Hematopoietic multipotent progenitor cell (in vitro differentiated cells): ENCODE data around the gene C1orf35. TPM values are rescaled to one million over a fixed set of nuclear protein-coding genes. Genes with fewer than 3 reads are reported as not detected.
A peak's percentile ranks its signal among the peaks of the same experiment; 100 is the strongest.
"Not testable (repeated sequence)": the region's sequence is repeated elsewhere in the genome, so short reads cannot be mapped to it uniquely, and the experiment has no call there.

Source experiments
- DNase-seq, 3 donors: peaks; one replicate each; pipeline ENCODE4 v3.0.0-alpha.2; 2011 to 2015; ENCODE audit warnings: low read depth in 2 of 3, low spot score in 2 of 3
- total RNA-seq: library from RNA; depleted of rRNA; stranded (reverse); fragments of >200 nt; gene quantifications from one replicate; pipeline ENCODE4 v1.2.3, GENCODE V29; 2012

C1orf35 gene
- total RNA-seq, 1 donor, result 18.6 TPM

DNA sequence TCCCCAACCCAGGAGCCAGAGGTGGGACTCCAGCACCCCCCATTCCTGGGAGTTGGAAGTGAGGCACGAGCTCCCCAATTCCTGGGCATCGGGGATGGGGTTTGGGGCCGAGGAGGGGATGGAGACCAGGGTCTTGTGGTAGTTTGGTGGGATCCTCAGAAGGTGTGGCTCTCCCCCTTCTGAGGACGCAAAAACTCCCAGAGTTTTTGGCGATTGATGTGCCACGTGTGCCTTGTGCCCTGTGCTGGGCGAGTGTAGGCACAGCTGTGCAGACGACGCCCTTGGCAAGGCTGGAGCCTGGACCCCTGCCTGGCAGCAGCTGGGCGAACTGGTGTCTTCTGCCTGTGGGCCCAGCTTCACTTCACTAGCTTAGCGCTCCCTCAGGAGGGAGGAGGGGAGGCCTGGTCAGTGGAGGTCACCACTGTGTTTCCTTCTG lies 39.6 kb upstream of the C1orf35 start:
- no peak for DNase-seq

DNA sequence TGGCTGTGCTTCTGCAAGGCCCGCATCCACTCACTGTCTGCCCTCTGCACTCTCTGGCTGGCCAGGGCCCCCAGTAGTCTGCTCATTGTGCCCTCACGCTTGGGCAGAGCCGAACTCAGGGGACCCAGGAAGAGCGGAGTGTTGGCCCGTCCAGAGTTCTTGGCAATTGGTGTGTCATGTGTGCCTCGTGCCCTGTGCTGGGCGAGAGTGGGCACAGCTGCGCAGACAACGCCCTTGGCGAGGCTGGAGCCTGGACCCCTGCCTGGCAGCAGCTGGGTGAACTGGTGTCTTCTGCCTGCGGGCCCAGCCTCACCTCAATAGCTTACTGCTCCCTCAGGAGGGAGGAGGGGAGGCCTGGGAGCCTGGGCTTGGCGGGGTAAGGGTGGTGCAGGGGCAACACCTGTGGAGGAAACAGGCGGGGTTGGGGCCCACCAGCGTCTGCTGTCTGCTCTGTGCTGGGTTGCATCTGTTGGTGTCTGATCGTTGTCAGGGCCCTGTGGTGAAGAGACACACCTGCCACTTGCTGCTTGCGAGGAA lies 39.1 kb upstream of the C1orf35 start:
- DNase-seq, result no peak

DNA sequence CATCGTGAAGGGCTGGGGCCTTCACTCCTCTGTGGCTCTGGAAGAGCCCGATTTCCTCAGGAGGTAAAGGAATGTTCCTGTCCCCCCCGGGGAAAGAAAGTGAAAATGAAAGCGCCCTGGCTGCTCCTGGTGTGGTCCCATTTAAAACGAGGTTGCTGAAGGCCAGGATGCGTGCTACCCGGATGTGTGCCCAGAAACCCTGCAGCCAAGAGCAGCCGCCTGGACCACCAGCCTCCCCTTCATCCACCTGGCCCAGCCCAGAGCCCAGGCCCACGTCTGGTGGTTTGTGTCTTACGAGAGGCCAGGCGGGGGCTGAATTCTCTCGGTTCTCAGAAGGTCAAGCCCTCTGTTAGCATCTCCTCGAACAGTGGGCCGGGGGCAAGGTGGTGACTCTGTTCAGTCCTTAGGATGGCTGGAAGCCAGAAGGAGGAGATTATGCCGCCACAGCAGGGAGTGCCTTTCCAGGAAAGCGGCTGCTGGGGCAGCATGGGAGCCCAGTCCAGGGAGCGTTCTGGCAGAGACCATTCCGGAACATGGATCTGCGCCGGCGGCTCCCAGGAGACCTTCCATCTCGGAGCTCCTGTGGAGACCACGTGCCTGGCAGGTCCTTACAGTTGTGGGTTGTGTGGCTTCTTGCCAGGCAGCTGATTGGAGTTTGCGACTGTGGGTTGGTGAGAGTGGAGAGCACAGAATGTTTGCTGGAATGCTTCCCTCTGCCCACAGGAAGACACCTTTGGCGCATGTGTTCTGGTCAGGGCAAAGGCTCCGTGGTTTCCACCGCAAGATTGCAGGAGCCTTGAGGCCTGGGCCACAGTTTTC lies 38.3 kb upstream of the C1orf35 start:
- no peak for DNase-seq

DNA sequence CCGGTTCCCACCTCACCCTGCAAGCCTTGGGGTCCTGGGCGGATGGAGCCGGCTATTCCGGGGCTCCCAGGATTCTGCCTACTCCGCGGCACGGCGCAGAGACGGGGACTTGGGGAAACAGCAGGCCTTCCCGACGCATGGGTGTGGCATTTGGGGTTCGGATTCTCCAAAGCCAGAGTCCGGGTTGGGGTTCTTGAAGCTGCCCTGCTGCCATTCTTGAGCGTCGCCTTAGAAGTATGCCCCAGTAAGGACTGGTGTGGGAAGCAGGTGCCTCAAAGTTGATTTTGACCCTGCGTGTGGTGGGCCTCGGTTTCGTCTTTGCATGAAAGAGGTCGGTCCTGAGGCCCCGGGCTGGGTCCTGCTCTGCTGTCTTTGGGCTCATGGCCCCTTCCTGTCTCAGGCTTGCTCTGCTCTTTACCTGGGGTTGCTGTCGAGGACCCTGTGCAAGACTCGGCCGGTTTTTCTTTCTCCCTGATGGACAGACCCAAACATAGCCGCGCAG lies 37.6 kb upstream of the C1orf35 start:
- DNase-seq, result no peak

DNA sequence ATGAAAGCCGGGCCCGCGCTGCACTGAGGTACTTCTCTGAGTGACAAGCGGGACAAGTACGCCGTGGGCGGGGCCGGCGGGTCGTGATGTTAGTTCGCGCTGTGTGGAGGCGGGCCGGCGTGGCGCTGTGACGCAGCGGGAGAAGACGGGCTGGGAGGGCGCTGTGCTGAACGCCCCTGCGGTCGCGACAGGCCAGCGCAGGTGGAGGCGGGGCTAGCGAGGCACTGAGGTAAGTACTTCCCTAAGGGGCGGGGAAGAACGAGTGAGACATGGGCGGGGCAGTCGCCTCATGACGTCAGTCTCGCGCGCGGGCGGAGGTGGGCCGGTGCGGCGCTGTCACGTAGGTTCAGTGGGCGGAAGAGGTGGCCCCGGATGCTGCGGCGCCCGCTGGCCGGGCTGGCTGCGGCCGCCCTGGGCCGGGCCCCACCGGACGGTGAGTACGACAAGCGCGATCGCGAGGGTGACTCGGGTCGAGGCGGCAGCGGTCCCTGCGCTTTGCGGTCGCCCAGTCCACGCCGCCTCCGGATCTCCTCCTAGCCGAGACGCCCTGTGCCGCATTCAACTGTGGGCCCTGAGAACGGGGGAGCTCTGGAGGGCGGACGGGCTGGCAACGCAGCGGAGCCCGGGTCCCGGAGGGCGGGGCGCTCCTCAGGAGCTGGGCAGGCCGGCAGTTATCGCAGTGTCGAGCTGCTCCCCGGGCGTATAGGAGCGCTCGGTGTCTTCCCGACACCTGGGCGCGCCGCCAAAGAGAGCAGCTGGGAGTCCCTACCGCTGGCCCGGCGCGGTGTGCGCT lies 37.0 kb upstream of the C1orf35 start, which contains the start of gene GUK1:
TSS of gene GUK1 (plus strand) at position 349 of the 793 bp plus-strand sequence. CDS start at position 373, 24 bp downstream.
- peak; percentile 99 to 100 (median 100) for DNase-seq

DNA sequence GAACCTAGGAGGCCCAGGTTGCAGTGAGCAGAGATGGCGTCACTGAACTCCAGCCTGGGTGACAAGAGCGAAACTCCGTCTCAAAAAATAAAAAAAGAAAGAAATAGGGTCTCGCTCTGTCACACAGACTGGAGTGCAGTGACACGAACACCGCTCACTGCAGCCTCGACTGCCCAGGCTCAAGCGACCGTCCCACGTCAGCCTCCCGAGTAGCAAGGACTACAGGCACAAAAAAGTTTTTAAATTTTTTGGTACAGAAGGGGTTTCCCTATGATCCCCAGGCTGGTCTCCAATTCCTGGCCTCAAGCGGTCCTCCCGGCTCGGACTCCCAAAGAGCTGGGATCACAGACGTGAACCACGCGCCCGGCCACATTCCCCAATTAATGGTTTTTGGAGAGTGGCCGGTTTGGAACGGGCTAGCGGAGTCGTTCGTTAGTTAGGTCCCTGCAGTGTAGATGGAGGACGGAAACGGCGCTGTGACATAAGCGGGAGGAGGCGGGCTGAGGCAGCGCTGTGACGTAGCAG lies 36.3 kb upstream of the C1orf35 start:
- DNase-seq, result no peak

DNA sequence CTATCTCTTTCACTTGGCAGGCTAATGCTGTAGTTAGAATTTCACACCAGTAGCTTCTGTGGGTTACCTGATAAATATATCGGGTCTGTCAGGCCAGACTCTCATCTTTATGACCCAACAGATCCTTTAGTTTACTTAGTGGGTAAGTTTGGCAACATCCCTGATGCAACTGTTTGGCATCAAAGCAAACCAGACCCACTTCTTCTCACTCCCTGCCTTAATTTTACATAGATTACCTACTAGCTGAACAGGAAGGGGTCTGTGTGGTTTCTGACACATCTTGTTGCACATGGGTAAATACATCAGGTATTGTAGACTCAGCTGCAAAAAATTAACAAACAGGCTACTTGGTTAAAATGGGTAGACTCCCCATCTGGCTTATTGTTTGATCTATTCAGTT lies 33.8 kb upstream of the C1orf35 start:
- no peak for DNase-seq

DNA sequence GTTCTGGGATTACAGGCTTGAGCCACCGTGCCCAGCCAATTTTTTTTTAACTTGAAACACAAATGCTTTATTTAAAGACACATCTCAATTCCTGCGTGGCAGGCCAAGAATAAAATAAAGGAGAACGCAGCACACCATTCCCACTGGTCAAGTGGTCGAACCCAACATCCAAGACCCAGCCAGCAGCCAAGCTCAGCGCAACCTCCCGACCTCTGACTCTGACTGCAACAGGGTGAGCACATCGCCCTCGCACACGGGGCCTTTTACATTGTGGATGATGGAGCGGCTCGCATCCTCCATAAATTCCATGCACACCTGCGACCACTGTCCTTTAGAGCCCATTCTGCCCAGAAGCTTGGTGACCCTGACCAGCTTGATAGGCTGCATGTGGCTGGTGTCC lies 31.5 kb upstream of the C1orf35 start:
- no peak for DNase-seq

DNA sequence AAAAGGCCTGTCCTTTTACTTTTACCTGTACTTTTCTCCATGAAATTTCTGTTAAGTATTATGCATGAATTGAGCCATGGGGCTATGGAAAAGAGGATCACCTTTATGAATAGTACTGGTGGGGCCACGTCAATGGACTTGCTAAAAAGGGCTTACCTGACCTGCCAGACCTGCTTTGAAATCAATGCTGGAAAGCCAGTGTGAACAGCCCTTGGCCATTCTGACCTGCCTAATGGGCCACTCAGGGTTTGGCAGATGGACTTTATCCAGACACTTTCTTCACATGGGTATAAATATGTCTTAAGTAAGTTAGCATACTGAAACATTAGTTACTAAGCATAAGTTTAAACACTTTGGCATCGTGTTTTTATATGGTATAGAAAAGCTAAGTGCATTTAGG lies 28.6 kb upstream of the C1orf35 start:
- no peak for DNase-seq

DNA sequence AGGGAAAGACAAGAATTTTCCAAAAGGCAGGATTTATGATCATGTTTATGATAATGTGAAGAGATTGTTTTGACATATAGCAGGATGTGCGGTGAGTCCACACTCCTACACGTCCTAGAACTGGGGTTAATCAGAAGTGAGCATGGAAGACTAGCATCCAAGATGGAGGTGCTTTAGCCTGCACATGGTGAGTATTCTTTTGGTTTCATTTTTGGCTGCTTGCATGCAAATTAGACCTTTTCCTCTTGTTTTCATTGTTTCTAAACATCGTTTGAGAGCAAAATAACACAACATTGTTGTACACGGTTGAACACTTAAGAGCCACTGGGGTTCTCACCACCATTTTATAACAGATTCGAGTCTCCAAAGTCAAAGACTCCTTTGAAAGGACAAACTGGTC lies 22.1 kb upstream of the C1orf35 start:
- DNase-seq, result no peak

DNA sequence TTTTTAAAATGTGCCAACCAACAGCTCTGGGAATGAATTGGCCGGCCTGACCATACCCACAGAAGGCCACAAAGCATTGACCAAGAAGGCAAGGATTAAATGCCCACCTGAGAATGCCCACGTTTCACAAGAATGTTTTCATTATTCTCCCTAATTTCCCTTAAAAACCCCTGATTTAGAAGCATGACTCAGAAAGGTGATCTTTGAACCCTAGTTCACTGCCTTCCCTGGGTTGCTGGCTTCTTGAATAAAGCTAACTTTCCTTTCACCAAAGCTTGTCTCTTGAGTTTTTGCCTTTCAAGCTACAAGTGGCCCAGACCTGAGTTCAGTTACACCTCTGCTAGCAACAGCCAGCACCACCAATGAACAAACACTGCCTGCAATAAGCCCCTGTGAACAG lies 20.4 kb upstream of the C1orf35 start:
- DNase-seq, result no peak

DNA sequence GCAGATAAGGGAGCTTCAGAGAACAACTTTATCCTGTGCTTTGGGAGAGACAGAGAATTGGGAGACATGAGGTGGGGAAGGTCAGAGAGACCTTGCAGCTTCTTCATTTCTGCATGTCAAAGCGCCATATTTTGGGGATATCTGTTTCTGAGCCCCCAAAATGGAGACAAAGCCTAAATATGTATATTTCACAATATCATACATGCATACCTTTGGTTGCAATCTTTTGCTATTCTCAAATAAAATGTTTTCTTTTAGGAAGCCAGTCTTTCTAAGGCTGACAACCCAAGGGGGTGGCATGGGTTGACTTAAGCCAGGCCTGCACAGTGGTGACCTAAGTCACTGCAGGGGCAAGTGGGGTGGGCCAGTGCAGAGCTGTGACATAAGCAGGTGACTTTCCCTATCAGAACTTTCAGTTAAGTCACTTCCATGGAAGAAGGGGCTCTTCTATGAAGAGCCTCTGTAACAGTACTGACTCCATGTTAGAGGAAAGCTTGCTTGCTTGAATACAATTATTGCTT lies 19.9 kb upstream of the C1orf35 start:
- DNase-seq, result no peak

DNA sequence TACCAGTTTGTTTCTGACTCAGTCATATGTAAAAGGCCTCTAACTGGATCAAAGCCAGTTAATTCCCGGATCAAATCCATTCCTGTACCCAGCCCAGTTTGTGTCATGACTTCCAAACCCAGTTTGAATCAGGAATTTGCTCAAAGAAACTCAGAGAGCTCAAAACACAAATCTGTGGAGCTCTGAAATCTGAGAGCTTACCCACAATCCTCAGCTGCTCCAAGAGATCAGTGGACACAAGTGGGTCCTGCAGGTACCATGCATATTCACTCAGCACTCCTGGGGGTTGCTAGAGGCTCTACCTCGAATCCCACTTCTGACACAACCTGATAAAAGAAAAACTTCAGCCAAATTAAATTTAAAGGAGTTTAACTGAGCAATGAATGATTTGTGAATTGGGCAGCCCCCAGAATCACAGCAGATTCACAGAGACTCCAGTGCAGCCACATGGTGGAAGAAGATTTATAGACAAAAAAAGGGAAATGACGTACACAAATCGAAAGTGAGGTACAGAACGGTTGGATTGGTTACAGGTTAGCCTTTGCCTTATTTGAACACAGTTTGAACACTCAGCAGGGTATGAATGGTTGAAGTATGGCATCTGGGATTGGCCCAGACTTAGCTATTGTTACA lies 17.8 kb upstream of the C1orf35 start:
- DNase-seq, result peak in 2 of 3 donors; percentile 47 to 74

DNA sequence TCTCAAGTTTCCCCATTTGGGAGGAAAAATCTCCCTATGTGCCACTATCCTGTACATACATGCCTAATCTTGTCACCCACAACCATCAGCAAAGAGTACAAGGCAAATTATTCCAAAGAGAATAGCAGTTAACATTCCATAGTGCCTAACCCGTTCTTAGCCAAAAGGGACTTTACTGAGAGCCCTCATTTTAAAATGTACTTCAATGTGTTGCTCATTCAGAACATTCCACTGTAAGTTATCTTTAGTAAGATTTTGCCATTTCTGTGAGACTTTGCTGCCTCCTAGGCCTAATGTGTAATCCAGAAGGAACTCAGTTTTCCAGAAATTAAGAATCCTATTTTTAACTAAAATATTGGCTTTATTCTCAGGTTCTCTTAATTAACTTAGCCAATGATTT lies 17.2 kb upstream of the C1orf35 start:
- DNase-seq, result no peak

DNA sequence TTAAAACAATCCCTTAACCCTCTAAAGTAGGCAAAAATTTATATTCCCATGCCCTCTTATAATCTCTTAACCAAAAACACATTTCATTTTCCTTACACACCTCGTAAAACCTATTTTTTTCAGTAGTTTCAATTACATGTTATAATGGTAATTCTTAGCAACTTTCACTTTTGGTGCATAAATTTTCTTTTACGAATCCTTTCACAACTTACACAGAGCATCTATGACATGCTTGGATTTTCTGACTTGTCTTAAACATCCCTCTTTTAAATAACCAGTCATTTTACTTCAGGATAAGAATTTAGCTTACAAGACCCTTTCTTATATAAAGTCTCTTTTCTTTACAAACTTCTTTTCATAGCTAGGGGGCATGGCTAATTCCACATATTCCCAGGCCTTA lies 14.9 kb upstream of the C1orf35 start:
- DNase-seq, result no peak

DNA sequence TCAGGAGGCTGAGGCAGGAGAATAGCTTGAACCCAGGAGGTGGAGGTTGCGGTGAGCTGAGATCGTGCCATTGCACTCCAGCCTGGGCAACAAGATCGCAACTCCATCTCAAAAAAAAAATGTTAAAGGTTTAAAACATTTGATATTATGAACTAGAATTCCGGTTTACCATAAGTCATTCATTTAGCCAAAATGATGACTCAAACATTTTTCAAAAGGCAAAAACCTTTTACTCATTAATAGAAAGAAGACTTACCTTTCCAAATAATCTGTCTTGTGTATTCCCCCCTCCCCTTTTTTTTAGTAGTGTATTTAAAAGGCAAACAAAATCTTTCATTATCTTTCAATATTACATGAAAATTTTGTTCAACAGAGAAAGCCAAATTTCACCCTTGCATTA lies 14.2 kb upstream of the C1orf35 start:
- DNase-seq, result no peak

DNA sequence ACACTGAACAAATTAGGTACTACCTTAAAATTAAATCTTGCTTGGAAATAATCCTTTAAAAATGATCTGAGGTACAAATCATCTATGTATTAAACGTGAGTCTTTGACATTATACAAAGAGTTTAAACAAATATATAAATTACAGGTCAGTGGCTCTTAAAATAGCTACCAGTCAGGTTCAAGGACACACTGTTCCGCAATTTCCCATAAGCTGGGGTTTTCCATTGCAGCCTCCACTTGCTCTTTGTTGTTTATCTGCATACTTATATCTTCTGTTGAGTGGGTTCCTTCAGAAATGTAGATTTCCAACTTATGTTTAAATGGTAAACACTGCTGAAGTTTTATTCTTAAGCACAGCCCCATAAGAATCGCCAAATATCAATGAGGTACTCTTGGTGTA lies 11.7 kb upstream of the C1orf35 start:
- no peak for DNase-seq

DNA sequence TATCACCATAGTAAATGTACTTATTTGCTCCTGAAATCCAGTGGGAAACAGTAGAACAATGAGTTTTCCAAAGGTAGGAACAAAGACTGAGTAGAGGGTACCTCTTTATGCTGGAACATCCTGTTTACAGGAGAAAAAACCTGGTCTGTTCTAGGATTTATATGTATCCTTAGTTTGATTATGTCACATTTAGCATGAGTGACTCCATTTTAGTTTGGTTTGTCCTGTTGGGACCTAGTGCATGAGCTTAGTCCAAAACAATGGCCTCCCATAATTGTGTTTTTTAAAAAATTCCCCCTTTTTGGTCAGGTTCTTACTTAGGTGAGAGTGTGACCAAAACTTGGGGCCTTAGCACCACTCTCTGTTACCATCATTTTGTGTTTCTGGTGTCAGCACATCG lies 9.5 kb upstream of the C1orf35 start:
- no peak for DNase-seq

DNA sequence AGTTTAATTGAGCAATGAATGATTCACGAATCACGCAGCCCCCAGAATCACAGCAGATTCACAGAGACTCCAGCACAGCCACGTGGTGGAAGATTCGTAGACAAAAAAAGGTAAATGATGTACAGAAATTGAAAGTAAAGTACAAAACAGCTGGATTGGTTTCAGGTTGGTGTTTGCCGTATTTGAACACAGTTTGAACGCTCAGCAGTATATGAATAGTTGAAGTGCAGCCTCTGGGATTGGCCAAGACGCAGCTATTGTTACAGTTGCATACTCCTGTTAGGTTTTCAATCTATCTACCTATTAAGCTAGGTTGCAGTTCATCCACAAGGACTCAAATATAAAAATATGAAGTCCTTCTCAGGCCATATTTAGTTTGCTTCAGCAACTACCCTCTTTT lies 9.0 kb upstream of the C1orf35 start:
- no peak for DNase-seq

DNA sequence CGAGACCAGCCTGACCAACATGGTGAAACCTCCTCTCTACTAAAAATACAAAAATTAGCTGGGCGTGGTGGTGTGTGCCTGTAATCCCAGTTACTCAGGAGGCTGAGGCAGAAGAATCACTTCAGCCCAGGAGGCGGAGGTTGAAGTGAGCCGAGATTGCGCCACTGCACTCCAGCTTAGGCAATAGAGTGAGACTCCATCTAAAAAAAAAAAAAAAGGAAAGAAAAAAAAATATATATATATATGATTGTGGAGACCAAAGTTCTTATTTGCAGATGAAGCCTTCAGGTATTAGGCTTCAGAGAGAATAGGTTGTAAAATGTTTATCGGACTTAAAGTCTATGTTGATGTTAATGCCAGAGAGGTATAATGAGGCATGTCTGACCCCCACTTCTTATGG lies 8.2 kb upstream of the C1orf35 start:
- not testable (repeated sequence) for DNase-seq

DNA sequence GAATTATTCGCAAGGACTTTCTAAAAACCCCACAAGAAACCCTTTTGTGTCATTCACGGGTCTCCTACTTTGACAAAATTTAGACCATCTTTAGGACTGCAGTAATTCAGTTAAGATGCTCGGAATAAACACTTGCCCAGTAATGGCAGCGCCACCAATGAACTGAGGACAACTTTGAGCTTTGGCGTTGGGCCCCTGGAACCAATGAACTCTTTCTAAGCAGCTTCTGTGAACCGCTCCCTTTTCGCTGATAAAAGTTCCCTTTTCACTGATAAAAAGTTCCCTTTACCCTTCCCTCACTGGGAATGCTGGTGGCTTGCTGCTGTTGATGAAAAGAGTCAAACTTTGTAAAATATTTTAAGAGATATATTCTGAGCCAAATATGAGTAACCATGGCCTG lies 7.4 kb upstream of the C1orf35 start:
- no peak for DNase-seq
